HG02981 (cell line): Measurements from ENCODE around the gene PRKCI.
"Not testable (repeated sequence)": the region's sequence is repeated elsewhere in the genome, so short reads cannot be mapped to it uniquely, and the experiment has no call there.

Source experiments
- ATAC-seq: cut with Tn5 transposase; IDR thresholded peaks from one replicate; pipeline ENCODE4 v1.9.1; 2021; ENCODE audit warnings: mild to moderate bottlenecking, moderate library complexity; ENCODE audit not compliant: unreplicated experiment

Gene PRKCI

GRCh38 chr3:170331143-170331542 is 108.9 kb downstream of the PRKCI start:
- ATAC-seq, result peak; percentile 49

- no peak for ATAC-seq
Observed at GRCh38 chr3:170337420-170337819, 115.2 kb downstream of the PRKCI start.

DNA sequence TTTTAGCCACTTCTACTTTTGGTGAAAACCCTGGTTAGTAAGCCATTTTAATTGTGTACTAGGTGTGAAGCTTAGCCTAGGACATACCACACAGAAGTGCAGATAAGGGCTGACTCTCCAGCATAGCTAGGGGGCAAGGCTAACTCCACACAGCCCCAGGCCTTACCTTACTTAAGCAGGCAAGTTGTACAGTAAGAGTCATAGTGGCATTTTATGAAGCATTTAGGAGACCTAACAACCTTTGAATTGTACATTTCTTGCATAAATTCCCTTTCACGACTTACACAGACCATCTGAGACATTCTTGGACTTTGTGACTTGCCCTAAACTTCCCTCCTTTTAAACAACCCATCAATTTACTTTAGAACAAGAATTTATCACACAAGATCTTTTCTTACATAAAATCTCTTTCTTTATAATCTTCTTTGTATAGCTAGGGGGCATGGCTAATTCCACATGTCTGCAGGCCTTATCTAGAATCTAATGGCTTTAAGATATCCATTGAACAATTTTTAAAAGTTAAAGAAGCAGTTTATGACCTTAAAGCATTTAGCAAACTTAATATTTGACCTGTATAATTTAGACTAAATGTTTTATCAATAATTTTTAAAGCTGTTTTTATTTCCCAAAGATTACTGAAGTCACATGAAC is 116.6 kb downstream of the PRKCI start:
- ATAC-seq, result no peak

GRCh38 chr3:170342273-170342672 is 120.0 kb downstream of the PRKCI start:
- ATAC-seq, result not testable (repeated sequence)

DNA sequence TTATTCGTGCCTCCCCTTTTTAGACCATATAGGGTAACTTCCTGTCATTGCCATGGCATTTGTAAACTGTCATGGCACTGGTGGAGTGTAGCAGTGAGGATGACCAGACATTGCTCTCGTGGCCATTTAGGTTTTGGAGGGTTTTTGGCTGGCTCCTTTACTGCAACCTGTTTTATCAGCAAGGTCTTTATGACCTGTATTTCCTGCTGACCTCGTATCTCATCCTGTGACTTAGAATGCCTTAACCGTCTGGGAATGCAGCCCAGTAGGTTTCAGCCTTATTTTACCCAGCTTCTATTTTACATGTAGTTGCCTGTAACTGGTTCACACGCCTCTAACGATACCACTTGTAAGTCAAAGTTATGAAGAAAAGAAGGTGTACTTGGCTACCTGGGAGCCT is 121.6 kb downstream of the PRKCI start:
- ATAC-seq, result not testable (repeated sequence)

DNA sequence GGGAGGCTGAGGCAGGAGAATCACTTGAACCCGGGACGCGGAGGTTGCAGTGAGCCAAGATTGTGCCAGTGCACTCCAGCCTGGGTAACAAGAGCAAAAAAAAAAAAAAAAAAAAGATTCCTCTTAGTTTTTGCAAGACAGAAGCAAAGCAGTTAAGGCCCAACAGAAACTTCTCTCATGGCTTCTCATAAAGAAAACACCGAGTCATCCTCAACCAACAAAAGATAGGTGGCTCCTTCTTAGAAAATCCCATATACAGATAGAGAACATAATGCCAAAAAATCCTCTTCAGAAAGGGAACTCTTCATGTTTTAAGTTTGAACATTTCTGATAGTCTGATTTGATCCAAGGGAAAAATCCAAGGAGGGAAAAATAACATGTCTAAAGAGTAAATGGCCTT is 122.7 kb downstream of the PRKCI start:
- no peak for ATAC-seq

GRCh38 chr3:170346481-170347392 is 124.5 kb downstream of the PRKCI start:
- peak; percentile 67 for ATAC-seq

DNA sequence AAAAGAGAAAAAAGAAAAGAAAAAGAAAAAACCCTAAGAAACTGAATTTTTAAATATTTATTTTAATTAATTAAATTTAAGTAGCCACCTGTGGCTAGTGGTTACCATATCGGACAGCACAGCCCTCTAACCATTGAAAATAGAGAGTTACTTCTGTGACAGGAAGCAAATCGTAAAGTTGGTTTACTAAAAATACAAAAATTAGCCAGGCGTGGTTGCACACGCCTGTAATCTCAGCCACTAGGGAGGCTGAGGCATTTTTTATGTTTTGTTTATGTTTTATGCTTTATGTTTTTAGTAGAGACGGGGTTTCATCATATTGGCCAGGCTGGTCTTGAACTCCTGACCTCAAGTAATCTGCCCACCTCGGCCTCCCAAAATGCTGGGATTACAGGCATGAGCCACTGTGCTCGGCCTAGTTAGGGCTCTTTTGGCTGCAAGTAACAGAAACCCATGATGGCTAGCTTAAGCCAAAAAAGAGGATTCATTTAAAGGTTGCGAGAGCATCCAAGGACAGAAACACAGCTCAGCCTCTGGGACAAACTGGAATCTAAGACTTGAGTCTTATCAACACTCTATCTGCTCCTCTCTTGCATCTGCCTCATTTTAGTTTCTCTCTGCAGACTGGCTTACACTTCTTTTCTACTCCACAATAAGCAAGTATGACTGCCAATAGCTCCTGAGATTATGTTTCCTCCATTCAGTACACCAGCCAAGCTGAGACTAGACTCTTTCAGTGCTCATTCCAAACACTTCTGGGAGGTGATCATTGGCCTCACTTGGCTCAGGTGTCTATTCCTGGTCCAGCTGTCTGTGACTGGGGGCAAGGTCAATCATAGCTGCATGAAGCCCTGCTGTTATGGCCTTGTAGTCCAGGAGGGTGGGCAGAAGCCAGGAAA is 128.5 kb downstream of the PRKCI start:
- ATAC-seq, result peak; percentile 36

- no peak for ATAC-seq
Observed at GRCh38 chr3:170352936-170353335, 130.7 kb downstream of the PRKCI start.

DNA sequence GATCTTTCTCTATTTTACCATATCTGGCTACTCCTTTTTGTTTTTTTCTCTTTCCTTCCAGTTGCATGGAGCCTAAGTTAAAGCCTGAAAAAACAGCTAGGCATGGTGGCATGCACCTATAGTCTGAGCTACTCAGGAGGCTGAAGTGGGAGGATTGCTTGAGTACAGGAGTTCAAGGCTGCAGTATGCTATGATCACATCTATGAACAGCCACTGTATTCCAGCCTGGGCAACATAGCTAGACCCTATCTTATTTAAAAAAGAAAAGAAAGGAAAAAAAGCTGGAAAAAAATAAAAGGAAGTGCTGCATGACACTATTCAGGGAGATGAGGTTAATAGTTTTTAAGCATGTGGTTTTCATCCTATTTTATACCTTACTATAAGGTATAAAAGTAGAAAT is 131.3 kb downstream of the PRKCI start:
- ATAC-seq, result no peak

- ATAC-seq, result no peak
Observed at GRCh38 chr3:170354760-170355159, 132.5 kb downstream of the PRKCI start.
